Measurements from ENCODE around the gene IL4R. TPM values are rescaled to one million over a fixed set of nuclear protein-coding genes. Genes with fewer than 3 reads are reported as not detected.

IL4R gene
- total and polyA plus RNA-seq, 2 of the 13 experiments (the other 11 are each of a cell fraction or from before 2014, with no cell fraction given) = 15.9 to 49.6 TPM

DNA sequence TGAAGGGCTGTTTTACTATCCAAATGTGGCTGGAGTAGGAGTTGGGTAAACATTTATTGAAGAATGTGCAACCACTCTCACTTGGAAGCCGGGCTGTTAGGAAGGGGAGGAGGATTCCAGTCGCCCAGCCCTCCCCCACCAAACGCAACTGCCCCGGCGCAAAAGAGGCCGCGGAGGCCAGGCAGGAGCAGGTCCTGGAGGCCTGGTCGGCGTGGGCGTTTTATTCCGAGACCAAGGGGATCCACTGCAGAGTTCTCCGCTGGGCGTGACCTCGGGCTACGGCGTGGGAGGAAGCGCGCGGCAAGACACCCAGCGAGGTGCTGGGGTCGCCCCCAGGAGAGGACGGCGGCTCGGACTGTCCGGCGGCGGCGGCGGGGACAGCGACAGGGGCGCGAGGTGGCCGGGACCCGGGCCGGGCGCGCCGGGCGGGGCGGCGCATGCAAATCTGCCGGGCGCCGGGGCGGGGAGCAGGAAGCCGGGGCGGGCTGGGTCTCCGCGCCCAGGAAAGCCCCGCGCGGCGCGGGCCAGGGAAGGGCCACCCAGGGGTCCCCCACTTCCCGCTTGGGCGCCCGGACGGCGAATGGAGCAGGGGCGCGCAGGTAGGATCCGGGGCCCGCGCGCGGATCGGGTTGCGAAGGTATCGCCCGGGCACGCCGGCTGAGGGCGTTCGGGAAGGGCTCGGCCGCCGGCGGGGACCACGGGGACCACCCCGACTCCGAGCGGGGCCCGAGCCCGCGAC is at the start of gene IL4R (continued):
- TF ChIP-seq, protein P1, sequence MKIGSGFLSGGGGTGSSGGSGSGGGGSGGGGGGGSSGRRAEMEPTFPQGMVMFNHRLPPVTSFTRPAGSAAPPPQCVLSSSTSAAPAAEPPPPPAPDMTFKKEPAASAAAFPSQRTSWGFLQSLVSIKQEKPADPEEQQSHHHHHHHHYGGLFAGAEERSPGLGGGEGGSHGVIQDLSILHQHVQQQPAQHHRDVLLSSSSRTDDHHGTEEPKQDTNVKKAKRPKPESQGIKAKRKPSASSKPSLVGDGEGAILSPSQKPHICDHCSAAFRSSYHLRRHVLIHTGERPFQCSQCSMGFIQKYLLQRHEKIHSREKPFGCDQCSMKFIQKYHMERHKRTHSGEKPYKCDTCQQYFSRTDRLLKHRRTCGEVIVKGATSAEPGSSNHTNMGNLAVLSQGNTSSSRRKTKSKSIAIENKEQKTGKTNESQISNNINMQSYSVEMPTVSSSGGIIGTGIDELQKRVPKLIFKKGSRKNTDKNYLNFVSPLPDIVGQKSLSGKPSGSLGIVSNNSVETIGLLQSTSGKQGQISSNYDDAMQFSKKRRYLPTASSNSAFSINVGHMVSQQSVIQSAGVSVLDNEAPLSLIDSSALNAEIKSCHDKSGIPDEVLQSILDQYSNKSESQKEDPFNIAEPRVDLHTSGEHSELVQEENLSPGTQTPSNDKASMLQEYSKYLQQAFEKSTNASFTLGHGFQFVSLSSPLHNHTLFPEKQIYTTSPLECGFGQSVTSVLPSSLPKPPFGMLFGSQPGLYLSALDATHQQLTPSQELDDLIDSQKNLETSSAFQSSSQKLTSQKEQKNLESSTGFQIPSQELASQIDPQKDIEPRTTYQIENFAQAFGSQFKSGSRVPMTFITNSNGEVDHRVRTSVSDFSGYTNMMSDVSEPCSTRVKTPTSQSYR (CRISPR knock-in tag; IDR thresholded peaks at IDR 0.05; ENCODE audit: borderline replicate concordance) = peak; percentile 95
- no peak for TF ChIP-seq SETDB1 (CRISPR knock-in tag; IDR thresholded peaks at IDR 0.05; ENCODE audit: borderline replicate concordance)
- TF ChIP-seq ZNF572 (CRISPR knock-in tag; IDR thresholded peaks at IDR 0.05) = peak; percentile 58; the same call in 1 of the 2 replicates
- no peak for TF ChIP-seq ZNF343 (CRISPR knock-in tag; IDR thresholded peaks at IDR 0.05)
- TF ChIP-seq, protein P2, sequence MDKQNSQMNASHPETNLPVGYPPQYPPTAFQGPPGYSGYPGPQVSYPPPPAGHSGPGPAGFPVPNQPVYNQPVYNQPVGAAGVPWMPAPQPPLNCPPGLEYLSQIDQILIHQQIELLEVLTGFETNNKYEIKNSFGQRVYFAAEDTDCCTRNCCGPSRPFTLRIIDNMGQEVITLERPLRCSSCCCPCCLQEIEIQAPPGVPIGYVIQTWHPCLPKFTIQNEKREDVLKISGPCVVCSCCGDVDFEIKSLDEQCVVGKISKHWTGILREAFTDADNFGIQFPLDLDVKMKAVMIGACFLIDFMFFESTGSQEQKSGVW (CRISPR knock-in tag; IDR thresholded peaks at IDR 0.05; ENCODE audit: borderline replicate concordance) = no peak
- TF ChIP-seq SP4 (CRISPR knock-in tag; IDR thresholded peaks at IDR 0.05) = no peak
- TF ChIP-seq, protein P3, sequence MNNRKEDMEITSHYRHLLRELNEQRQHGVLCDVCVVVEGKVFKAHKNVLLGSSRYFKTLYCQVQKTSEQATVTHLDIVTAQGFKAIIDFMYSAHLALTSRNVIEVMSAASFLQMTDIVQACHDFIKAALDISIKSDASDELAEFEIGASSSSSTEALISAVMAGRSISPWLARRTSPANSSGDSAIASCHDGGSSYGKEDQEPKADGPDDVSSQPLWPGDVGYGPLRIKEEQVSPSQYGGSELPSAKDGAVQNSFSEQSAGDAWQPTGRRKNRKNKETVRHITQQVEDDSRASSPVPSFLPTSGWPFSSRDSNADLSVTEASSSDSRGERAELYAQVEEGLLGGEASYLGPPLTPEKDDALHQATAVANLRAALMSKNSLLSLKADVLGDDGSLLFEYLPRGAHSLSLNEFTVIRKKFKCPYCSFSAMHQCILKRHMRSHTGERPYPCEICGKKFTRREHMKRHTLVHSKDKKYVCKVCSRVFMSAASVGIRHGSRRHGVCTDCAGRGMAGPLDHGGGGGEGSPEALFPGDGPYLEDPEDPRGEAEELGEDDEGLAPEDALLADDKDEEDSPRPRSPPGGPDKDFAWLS (CRISPR knock-in tag; IDR thresholded peaks at IDR 0.05; ENCODE audit: borderline replicate concordance) = no peak
- TF ChIP-seq, protein P4, sequence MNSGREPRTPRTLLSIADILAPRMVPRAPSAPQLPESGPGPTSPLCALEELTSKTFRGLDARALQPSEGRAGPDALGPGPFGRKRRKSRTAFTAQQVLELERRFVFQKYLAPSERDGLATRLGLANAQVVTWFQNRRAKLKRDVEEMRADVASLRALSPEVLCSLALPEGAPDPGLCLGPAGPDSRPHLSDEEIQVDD (CRISPR knock-in tag; IDR thresholded peaks at IDR 0.05; ENCODE audit: borderline replicate concordance) = peak; percentile 79; the same call in 1 of the 2 replicates
- TF ChIP-seq ZFP36L2 (CRISPR knock-in tag; IDR thresholded peaks at IDR 0.05) = no peak
- no peak for TF ChIP-seq ZNF850 (CRISPR knock-in tag; conservative IDR thresholded peaks at IDR 0.05)
- TF ChIP-seq, protein P5, sequence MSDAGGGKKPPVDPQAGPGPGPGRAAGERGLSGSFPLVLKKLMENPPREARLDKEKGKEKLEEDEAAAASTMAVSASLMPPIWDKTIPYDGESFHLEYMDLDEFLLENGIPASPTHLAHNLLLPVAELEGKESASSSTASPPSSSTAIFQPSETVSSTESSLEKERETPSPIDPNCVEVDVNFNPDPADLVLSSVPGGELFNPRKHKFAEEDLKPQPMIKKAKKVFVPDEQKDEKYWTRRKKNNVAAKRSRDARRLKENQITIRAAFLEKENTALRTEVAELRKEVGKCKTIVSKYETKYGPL (CRISPR knock-in tag; IDR thresholded peaks at IDR 0.05) = peak; percentile 34; the same call in 1 of the 2 replicates
- TF ChIP-seq, protein P6, sequence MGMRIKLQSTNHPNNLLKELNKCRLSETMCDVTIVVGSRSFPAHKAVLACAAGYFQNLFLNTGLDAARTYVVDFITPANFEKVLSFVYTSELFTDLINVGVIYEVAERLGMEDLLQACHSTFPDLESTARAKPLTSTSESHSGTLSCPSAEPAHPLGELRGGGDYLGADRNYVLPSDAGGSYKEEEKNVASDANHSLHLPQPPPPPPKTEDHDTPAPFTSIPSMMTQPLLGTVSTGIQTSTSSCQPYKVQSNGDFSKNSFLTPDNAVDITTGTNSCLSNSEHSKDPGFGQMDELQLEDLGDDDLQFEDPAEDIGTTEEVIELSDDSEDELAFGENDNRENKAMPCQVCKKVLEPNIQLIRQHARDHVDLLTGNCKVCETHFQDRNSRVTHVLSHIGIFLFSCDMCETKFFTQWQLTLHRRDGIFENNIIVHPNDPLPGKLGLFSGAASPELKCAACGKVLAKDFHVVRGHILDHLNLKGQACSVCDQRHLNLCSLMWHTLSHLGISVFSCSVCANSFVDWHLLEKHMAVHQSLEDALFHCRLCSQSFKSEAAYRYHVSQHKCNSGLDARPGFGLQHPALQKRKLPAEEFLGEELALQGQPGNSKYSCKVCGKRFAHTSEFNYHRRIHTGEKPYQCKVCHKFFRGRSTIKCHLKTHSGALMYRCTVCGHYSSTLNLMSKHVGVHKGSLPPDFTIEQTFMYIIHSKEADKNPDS (CRISPR knock-in tag; IDR thresholded peaks at IDR 0.05) = no peak; the same call in 1 of the 2 replicates
- TF ChIP-seq MLLT10 (CRISPR knock-in tag; IDR thresholded peaks at IDR 0.05) = no peak
- peak; percentile 65; the same call in 1 of the 2 replicates for TF ChIP-seq ZBTB21 (CRISPR knock-in tag; IDR thresholded peaks at IDR 0.05)

All from HepG2 (cell line).